Renal cortex interstitium (tissue), 11 donors: ENCODE measurements around the gene NDUFA11. TPM values are rescaled to one million over a fixed set of nuclear protein-coding genes. Genes with fewer than 3 reads are reported as not detected.
"Not testable (repeated sequence)": the region's sequence is repeated elsewhere in the genome, so short reads cannot be mapped to it uniquely, and the experiment has no call there.

Source experiments
- DNase-seq, 11 donors: peaks; one replicate each; pipeline ENCODE4 v3.0.0-alpha.2; 2013; ENCODE audit warnings: low read depth in 9 of 11, low spot score in 4 of 11; ENCODE audit errors: extremely low read depth in 1 of 11
- polyA plus RNA-seq, 3 donors: library from polyadenylated mRNA; unstranded; fragments of 120-200 nt; gene quantifications; one replicate each; pipeline ENCODE4 v1.2.1, GENCODE V29; 2013; ENCODE audit not compliant: insufficient read length in 3 of 3

NDUFA11 gene
- polyA plus RNA-seq, 3 donors: 130 to 197 (median 179) TPM

DNA sequence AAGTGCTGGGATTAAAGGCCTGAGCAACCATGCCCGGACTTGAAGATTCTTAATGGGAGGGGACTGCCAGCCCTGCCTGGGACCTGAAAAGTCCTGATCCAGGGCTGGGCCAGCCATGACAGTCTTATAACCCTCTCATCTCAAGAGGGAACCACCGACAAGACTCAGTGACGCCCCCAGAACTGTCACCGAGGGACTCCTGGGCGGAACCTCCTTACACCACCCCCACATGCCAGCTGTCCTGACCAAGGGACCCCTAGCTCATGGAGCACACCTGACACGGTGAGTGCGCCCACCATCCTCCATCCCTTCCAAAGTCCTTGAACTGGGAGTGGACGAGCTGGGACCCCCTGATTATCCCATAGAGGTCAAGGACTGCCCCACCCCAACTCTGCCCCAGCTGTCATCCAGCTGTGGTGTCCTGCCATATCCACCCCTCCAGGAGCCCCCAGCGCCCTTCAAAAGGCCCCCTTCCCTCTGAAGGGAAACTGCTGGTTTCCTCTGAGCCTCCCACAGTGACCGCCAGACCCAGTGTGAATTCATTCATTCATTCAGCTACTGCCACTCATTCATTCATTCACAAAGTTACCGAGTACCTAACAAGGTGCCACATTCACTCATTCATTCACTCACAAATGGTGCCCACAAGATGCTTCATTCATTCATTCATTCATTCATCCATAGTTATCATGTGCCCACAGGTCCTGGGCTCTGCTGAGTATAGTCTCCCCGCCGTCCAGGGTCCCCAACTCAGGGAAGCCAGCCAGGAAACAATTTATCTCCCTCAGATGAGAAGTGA, 3.7 kb downstream of the NDUFA11 start:
- no peak for DNase-seq

DNA sequence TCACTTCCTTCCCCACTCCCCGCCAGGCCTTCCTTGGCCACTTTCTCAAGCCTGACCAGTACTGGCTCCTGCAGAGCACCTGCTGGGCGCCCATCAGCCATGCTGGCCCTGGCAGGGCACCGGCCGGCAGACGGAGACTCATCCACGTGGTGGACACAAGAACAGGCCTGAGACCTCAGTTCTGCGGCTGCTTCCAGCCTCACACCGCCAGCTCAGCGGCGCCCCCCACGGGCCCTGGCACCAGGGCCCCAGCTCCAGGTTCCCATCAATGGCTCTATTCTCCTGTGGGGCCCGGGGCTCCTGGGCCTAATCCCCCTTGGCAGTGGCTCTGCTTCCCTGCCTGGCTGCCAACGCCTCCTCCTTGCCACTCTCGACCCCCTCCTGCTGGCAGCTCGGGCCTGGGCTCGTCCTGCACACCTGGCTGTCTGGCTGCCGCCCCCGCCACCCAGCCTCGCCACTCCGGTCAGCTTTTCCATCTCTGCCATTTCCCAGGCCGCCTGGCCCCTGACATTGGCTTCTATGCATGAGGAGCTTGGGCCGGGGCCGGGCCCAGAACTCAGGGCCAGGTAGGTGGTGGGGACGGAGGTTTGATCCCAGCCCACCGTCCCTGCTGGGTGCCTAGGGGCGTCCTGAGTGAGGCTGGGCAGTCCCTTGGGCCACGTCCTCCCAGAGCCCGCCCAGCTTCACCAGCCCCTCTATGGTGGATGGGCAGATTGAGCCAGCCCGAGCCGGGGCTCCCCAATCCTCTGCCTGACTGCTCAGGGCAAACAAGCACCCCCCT, 6.2 kb downstream of the NDUFA11 start:
- DNase-seq: no peak

GRCh38 chr19:5896365-5897076, 7.1 kb downstream of the NDUFA11 start:
- DNase-seq: no peak

- no peak for DNase-seq
These were observed 7.7 kb downstream of the NDUFA11 start for GRCh38 chr19:5895890-5896289.

DNA sequence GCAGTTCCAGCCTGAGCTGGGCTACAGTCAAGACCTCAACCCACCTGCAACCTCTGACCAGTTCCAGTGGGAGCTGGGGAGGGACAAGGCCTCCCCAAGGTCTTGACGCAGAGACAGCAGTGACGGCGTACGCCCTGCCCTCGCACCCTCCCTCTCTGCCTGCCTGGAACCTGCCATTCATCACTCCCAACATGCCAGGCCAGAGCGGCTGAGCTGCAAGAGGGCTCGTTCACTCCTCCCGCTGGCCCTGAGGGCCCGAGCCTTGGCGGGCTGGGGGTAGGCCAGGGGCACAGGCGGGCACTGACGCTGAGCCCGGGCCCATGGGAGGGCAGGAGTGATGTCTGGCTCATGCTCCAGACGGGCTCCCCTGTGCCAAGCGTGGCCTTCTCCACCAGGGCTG, 8.2 kb downstream of the NDUFA11 start:
- DNase-seq: no peak

DNA sequence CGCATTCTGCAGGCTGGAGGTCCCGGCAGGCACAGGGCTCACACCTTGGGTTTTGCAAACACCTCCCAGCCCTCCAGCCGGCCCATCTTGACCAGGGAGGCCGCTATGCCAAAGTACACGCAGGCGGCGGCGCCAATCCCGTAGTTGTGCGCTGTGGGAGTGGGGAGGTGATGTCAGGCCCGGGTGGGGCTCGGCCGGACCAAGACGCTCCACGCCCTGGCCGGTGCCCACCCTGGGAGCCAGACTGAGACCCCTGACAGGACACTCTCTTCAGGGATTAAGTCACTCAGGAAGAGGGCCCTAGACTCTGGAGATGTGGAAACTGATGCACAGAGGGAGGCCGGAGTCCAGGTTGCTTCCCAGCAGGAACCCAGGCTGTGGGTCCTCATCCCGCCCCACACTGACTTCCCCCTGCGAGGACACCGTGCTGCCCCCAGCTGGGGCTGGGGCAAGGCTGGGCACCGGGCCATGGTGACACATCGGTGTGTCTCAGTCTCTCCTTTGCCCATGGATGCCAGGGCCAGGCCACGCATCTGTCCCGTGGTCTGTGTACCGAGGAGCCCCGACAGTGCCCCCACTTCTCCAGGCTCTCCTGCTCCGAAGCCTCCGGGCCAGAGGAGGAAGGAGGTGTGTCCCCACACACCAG, 8.8 kb downstream of the NDUFA11 start:
- DNase-seq: no peak

DNA sequence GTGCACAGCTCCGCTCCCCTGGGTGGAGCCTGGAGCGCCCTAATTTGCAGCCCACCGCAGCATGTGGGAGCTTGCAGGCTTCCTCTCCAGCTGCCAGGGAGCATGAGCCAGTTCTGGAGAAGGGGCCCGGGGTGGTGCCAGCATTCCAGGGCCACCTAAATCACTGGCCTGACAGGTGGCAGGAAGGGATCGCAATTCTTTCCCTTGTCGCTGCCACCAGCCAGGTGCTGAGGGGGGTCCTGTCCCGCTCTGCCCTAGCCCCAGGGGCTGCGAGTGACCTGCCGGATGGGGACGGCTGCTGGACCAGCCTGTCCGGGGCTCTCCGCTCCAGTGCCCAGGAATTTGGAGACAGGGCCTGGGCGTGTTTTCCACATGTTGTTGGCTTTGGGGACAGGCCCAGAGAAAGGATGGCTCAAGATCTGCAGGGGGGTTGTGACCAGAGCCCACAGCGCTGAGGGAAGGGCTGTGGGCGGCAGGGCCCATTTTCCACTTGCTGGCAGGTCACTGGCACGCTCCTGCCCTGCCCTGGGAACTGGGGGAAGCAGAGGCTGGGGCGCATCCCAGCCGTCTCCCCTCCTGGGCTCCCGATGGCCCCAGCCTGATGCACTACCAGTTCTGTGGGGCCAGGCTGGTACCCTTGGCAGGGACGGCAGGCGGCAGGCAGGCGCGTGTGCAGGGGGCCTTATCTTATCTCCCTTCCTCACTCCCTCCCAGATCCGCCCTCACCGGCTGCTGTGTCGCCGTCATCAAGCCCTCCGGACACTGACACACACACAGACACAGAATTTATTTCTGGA, 9.5 kb downstream of the NDUFA11 start:
- no peak for DNase-seq

DNA sequence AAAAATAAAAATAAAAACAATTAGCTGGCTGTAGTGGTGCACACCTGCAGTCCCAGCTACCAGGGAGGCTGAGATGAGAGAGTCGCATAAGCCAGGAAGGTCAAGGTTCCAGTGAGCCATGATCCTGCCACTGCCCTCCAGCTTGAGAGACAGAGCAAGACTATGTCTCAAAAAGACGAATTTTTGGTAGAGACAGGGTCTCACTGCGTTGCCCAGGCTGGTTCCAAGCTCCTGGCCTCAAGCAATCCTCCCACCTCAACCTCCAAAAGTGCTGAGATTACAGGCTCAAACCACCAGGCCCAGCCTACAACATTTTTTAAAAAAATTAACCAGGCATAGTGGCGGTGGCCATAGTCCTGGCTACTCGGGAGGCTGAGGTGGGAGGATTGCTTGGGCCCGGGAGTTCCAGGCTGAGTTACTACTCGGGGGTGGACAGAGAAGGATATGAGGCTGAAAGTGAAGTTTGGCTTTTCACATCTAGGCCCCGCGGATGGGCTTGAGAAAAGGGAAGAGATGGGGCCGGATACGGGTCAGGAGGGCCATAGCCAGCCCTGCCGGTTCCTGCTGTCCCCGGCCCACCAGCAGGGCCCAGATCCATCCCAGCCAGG, 10.2 kb downstream of the NDUFA11 start:
- no peak for DNase-seq

- no peak for DNase-seq
These were observed 10.8 kb downstream of the NDUFA11 start for GRCh38 chr19:5892772-5893275.

GRCh38 chr19:5891938-5892771, 11.4 kb downstream of the NDUFA11 start:
- DNase-seq: peak in 1 of 11 donors; percentile 60

DNA sequence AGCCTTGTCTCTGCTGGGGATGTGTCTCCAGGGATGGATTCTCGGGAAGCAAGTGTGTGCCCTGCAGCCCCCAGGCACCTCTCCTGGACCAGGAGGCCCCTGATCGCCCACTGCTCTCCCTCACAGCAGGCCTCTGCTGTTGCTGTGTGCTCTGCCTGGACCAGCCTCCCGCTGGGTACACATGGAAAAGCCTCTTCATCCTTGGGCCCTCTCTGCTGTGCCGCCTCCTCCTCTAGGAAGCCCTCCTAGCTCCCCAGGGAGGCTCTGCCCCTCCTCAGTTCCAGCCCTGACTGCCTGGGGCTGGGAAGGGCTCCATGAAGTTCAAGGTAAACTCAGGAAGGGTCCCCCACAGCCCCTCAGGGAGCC, 12.0 kb downstream of the NDUFA11 start:
- DNase-seq: no peak

- no peak for DNase-seq
These were observed 13.5 kb downstream of the NDUFA11 start for GRCh38 chr19:5890099-5890498.

DNA sequence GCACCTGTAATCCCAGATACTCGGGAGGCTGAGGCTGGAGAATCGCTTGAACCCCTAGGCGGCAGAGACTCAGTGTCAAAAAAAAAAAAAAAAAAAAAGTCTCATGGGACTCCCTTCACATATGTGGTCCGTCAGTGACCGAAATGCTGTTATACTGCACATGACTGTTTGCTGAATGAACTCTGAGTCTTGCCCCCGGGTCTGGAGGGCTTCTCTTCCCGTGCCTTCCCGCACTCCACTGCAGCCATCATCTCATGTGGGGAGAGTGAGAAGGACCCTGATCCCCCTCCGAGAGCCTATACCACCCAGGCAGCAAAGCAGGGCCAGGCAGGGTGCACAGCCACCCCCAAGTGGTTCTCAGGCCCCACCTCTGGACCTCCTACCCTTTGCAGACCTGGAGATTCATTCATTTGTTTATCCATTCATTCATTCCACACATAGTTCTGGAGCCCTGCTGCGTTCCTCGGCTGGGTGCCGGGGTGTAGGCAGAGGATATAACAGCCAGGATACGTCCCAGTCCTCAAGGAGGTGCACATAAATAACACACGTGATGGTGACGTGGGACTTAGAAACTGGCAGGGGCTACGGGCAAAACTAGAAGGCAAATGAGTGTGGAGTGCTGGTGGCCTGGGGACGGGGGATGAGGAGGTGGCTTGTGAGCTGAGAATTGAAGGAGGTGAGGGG, 14.2 kb downstream of the NDUFA11 start:
- no peak for DNase-seq

GRCh38 chr19:5884065-5884811, 19.4 kb downstream of the NDUFA11 start:
- not testable (repeated sequence) for DNase-seq

DNA sequence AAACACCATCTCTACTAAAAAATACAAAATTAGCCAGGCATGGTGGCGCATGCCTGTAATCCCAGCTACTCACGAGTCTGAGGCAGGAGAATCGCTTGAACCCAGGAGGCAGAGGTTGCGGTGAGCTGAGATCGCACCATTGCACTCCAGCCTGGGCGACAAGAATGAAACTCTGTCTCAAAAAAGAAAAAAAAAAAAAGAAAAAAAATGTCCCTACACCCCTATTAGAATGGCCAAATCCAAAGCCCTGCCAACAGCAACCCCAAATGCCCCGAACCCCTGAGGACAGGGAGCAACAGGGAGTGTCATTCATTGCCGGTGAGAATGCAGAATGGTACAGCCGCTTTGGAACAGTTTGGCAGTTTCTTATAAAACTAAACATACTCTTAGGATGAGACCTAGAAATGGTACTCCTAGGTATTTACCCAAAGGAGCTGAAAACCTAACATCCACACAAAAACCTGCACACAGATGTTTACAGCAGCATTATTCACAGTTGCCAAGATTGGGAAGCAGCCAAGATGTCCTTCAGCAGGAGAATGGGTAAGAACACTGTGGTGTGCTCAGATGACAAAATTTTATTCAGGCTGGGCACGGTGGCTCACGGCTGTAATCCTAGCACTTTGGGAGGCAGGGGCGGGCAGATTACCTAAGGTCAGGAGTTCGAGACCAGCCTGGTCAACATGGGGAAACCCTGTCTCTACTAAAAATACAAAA, 20.3 kb downstream of the NDUFA11 start:
- not testable (repeated sequence) for DNase-seq
